AG04450 (cell line): Measurements from ENCODE around the gene ARID3C. TPM values are rescaled to one million over a fixed set of nuclear protein-coding genes. Genes with fewer than 3 reads are reported as not detected.

Experiments used
- CTCF ChIA-PET: fragments of 300-600, 350-600 bp; formaldehyde crosslinking; extraction: SDS; loops from one replicate; lab custom pipeline; 2022; ENCODE audit warnings: antibody characterized with exemption, inconsistent platforms; lab: Charles Lee
- POLR2A ChIA-PET: fragments of 350-600 bp; formaldehyde crosslinking; extraction: SDS; loops from one replicate; lab custom pipeline; 2021; ENCODE audit warnings: antibody characterized with exemption, inconsistent platforms; lab: Yijun Ruan, JAX
- DNase-seq: peaks from one replicate; pipeline ENCODE4 v3.0.0-alpha.2; 2011; ENCODE audit warnings: low read depth, low spot score
- H3K27ac ChIP-seq: one replicate; pipeline ENCODE4 v1.5.1; 2012; ENCODE audit warnings: low read depth, low read length, control low read depth
- H3K27me3 ChIP-seq: one replicate; pipeline ENCODE4 v1.6.0; 2012; ENCODE audit warnings: low read length; ENCODE audit not compliant: control insufficient read depth, insufficient read depth
- H3K4me3 ChIP-seq: 2 replicates; pipeline ENCODE4 v1.5.1; 2011; ENCODE audit warnings: mild to moderate bottlenecking, low read depth, low read length, control low read depth
- H3K9me3 ChIP-seq: 2 replicates; pipeline ENCODE4 v1.5.1; 2012; ENCODE audit warnings: low read length; ENCODE audit not compliant: control insufficient read depth, insufficient read depth
- polyA plus RNA-seq: library from polyadenylated mRNA; depleted of rRNA; stranded (reverse); fragments of >200 nt; gene quantifications from 2 replicates; pipeline ENCODE4 v1.2.3, GENCODE V29; 2011
- TF ChIP-seq, protein P1 (sequence below): IDR thresholded peaks from 2 replicates; pipeline ENCODE4 v1.5.1; 2011; ENCODE audit warnings: low read depth, low read length, control low read depth, inconsistent platforms

ARID3C gene
- polyA plus RNA-seq, 1 experiment = not detected

DNA sequence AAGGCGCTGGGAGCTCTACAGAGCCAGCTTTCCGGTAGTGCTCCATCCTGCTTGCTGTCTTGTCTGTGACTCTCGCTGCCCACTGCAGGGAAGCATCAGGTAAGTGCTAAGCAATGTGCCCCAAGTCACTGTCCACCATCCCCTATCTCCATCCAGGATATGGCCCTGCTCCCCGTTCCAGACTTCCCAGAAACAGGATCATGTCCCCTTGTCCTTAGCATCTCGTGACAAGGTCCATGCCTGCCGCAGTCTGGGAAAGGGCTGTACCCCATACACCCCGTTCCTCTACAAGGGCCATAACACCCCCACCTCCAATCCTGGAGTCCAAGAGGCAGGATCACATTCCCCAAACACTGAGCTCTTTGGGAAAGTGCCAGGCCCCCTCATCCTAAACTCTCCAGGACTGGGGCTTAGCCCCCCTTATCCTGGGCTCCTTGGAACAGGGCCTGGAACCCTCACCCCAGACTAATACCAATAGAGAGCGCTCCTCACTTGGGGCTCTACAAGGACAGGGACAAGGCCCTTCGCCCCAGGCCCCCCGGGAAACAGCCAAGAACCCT lies 17.5 kb downstream of the ARID3C start:
- Histone ChIP-seq H3K27ac (peak overlapping the region; percentile 21), H3K4me3 (peak overlapping the region; percentile 86), H3K27me3 (peaks cover 1% of the 10 kb centered on the region), H3K9me3 (no peaks in the 10 kb centered on the region; the same call in 1 of the 2 replicates)
- no peak for DNase-seq
- POLR2A ChIA-PET = no interaction called here
- TF ChIP-seq, protein P1, sequence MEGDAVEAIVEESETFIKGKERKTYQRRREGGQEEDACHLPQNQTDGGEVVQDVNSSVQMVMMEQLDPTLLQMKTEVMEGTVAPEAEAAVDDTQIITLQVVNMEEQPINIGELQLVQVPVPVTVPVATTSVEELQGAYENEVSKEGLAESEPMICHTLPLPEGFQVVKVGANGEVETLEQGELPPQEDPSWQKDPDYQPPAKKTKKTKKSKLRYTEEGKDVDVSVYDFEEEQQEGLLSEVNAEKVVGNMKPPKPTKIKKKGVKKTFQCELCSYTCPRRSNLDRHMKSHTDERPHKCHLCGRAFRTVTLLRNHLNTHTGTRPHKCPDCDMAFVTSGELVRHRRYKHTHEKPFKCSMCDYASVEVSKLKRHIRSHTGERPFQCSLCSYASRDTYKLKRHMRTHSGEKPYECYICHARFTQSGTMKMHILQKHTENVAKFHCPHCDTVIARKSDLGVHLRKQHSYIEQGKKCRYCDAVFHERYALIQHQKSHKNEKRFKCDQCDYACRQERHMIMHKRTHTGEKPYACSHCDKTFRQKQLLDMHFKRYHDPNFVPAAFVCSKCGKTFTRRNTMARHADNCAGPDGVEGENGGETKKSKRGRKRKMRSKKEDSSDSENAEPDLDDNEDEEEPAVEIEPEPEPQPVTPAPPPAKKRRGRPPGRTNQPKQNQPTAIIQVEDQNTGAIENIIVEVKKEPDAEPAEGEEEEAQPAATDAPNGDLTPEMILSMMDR = no peak
- CTCF ChIA-PET = interaction anchor here (1.4 to 7.6 kb wide), 6 partner anchors 8 to 207 kb away, joined by 3 to 111 read pairs (median 8); partner anchors contain the start of gene DCTN3

DNA sequence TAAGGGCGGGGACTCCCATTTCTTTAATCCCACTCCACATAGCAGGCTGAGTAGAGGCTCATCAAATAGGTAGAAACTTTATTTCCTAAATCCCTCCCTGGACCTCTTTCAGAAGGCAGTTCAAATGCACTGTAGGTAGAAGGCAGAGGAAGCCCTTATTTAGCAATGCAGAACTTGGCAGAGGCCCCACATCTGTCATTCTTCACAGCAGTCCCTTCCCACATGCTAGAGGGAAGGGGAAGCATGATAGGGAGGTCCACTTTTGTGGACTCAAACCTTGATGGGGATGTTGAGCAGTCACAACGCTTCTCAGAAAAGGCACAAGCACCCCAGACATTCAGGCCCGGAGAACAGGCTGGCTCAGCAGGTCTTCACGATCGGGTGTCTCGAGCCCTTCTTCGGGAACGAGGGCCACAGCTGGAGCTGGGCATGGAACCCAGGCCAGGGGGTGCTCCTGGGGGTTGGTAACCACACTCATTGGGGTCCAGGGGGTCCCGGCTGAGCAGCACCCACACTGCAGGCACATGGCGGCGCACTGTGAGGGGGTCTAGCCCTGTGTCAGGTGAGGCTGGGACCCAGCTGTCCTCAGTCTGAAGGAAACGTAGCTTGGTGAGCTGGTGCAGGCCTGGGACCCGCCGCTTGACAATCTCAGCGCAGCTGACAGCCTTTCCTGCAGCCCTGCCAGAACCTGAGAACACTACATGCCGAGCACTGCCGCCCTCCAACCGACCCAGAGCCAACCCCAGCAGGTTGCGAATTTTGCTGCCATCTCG lies 18.2 kb downstream of the ARID3C start:
- ChIA-PET CTCF (interaction anchor here (1.5 to 2.2 kb wide), 4 partner anchors 7 to 207 kb away, joined by 3 to 10 read pairs (median 8); partner anchors contain the start of gene DCTN3), POLR2A (no interaction called here)
- TF ChIP-seq, protein P1 = no peak
- peaks cover 7% of the 10 kb centered on the region for H3K27me3 ChIP-seq
- no peak overlapping the region for H3K27ac ChIP-seq
- DNase-seq = no peak
- H3K4me3 ChIP-seq = peak overlapping the region; percentile 86
- H3K9me3 ChIP-seq = no peaks in the 10 kb centered on the region; the same call in 1 of the 2 replicates

DNA sequence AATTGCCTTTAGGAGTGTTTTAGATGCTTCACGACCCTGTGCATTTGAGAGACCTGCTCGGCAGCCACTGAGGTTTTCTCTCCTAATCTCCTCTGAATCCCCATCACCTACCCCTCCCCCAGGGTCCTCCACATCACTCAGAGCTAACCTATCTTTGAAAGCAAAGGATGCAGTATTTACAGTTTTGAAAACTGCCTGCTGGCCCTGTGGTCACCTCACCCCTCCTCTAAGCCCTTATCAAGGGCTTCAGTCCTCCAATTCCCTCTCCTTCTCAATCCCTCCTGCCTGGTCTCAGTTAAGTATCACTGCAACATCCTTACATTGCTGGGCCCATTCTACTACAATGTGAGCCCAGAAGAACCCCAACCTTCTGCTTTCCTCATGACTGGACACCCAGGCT lies 21.5 kb downstream of the ARID3C start:
- DNase-seq = no peak
- Histone ChIP-seq H3K27ac (no peak overlapping the region), H3K4me3 (no peak overlapping the region), H3K9me3 (no peaks in the 10 kb centered on the region; the same call in 1 of the 2 replicates), H3K27me3 (peaks cover 10% of the 10 kb centered on the region)
- ChIA-PET CTCF (interaction anchor here (0.9 to 1.6 kb wide), 4 partner anchors 16 to 203 kb away, joined by 3 to 8 read pairs (median 4); no protein-coding TSS in a partner anchor), POLR2A (no interaction called here)
- TF ChIP-seq, protein P1 = no peak

DNA sequence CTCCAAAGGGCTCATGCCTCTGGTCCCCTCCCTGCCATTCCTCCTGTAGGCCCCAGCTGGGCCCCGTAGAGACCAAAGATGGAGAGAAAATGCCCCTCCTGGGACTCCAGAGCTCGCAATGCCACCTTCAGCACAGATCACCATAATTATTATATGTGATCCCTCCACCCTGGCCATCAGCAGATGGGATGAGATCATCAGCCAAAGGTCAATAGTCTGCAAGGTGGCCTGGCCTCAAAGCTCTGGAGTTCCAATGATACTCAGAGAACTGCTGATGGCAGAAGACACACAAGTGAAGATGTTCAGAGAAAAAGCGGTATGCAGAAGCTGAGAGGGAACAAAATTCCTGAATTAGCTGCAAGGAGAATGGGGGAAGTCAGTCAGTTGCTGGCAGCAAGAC lies 22.0 kb downstream of the ARID3C start:
- Histone ChIP-seq H3K27ac (no peak overlapping the region), H3K27me3 (peaks cover 14% of the 10 kb centered on the region), H3K9me3 (no peaks in the 10 kb centered on the region; the same call in 1 of the 2 replicates), H3K4me3 (no peak overlapping the region)
- ChIA-PET CTCF (interaction anchor here (0.9 to 1.6 kb wide), 4 partner anchors 15 to 203 kb away, joined by 3 to 8 read pairs (median 4); no protein-coding TSS in a partner anchor), POLR2A (no interaction called here)
- TF ChIP-seq, protein P1 = no peak
- DNase-seq = no peak
